Activated gamma-delta T cell treated with anti-CD3 and anti-CD28 coated beads, Interleukin-2, amount 50 U/mL, for 16 hours (primary cell): ENCODE data around the gene ATMIN.
A peak's percentile ranks its signal among the peaks of the same experiment; 100 is the strongest.

Experiments
- DNase-seq: peaks from one replicate; pipeline ENCODE4 v3.0.0-alpha.2; 2020; ENCODE audit warnings: low read depth

Gene ATMIN

DNA sequence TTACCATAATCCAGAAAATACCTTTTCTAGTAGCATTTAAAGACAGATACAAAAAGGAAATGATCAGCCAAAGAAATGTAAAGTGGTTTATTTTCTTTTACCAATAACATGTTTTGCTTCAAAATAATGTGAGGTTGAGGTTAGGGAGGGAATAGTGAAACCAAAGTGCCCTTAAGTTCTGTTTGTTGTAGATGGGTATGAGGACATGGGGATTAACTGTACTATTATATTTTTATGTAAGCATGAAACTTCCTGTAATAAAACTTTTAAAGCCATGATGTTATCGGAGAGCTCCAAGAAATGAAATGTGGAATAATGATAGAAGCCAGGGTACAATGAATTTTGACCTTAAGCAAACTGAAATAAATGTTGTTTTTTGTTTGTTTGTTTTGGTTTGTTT lies 31.5 kb downstream of the ATMIN start:
- DNase-seq: no peak

DNA sequence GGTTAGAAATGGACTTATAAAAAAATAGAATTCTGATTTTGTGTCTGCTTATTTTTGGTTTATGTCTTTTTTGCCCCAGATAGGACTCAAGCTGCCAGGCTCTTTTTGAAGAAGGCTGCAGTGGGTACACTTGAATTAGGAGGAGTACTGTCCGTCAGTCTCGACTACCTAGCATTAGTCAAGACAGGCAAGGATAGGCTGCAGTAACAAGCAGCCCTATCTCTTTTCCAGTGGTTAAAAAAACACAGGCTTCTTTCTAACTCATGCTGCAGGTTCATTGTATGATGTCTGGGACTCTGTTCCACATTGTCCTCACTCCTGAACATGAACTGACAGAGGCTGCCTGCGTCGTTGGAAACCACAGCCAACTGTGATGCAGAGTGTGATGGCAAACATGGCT lies 33.4 kb downstream of the ATMIN start:
- DNase-seq: no peak

DNA sequence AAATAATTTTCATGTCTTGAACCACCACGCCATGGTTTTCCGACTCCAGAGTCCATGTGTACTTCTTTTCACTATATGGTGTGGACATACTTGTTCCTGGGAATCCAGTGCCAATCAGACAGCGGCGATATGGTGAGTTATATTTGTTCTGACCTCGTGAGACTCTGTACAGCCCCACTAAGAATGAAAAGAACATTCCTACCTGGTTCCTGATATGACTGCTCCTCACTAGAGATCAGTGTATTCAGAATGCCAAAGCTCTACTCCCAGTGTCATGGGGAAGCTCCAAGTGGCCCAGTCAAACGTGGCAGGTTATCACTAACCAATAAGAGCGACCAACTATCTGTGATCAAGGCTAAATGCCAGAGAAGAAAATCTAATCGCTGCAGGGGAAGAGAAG lies 35.3 kb downstream of the ATMIN start:
- no peak for DNase-seq

DNA sequence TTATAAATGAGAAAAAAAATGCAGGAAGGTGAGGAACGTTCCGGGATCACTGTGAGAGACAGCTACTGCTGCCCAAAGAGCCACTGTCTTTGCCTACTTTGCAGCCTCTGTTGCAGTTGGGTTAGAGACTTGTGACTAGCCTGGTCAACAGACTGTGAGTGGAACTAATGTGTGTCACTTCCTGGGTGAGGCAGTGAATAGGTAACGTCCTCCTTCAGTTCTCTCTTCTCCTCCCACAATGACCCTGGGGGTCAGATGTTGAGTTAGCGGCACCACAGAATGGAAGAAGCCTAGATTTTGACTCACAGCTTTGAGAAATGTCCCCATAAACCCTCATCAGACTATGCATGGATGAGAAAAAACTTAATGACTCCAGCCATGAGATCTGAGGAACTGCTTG lies 36.2 kb downstream of the ATMIN start:
- DNase-seq: no peak

DNA sequence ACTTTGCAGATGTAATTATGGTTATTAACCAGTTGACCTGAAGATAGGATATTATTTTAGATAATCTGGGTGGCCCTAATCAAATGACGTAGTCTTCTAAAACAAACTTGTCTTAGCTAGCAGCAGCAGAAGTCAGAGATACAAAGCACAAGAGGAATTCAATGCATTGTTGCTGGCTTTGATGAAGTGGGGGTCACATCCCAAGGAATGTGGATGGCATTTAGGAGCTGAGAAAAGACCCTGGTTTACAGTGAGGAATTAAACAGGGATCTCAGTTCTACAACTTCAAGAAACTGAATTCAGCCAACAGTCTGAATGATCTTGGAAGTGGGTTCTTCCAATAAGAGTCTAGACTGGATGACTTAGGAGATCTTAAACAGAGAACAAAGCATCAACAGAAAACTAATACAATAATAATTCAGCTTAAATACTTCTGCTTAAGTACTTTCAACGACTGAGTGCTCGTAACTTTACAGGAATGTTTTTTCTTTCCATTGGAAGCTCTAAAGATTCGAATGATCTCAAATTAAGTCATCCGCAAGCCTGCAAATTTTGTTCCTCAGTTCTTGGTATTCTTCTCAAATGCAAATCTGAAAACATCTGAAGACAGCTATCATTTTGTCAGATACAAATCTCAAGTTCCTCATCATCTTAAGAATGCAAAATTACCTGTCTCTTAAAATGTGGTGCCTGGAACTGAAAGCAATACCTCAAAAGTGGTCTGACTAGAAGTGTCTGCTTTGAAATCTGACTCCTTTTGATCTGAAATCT lies 38.1 kb downstream of the ATMIN start:
- no peak for DNase-seq

DNA sequence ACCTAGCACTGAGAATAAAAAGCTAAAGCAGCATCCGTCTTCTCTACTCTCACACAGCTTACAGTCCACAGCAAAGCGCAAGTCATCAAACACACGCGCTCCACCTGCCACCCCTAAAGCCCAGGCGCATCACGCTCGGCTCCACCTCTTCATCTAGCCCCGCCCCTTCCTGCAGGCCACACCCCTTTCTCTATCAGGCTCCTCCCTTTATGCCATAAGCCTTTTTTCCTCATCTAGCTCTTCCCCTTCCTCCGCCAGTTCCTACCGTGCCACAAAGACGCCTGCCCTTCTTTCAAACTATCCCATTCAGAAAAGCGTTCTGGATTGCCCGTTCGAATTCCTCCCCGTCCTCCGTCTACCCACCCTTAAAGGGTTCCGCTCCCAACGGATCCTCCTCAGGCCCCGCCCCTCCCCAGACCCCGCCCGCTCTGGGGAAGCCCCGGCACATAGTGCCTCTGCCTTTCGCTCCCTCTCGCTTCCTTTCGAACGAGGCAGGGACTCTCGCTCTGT lies 41.0 kb downstream of the ATMIN start:
- peak; percentile 89 for DNase-seq

DNA sequence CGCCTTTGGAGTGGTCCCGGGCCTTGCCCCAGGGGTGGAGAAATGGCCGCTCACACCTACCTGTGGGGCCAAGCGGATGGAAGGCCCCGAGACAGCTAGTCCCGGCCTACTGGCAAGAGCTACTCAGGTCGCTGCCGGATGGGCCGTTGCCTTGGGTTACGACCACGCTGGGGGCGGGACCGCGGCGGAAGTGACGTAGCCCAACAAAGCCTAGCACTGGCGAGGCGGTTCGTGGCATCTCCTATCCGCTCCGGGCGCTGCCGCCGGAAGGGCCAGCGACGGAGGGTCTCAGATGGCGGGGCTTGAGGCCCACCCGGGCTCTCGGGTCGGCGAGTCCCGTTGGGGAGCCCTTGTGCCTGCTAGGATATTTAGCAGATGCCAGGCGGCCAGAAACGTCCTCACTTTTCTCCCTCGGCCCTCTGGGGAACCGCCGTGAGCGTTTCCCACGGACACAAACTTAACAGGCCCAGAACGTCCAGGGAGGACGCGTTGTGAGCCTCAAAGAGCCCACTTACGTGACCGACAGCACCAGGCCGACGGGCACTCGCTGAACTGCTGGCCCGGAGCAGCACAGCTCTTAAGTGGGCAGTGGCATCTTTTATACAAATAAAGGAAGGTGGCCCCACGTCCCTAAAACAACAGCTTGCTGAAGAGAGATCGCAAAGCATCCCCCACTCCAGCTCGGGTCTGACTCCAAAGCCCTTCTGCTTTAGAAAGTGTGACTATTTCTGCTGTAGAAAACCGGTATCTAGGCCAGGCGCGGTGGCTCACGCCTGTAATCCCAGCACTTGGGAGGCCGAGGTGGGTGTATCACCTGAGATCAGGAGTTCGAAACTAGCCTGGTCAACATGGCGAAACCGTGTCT lies 41.7 kb downstream of the ATMIN start, which contains the start of gene C16orf46:
C16orf46 (minus strand) TSS at position 163 of the 865 bp plus-strand sequence. CDS start 13,283 bp downstream, outside the sequence.
- peak; percentile 96 for DNase-seq

DNA sequence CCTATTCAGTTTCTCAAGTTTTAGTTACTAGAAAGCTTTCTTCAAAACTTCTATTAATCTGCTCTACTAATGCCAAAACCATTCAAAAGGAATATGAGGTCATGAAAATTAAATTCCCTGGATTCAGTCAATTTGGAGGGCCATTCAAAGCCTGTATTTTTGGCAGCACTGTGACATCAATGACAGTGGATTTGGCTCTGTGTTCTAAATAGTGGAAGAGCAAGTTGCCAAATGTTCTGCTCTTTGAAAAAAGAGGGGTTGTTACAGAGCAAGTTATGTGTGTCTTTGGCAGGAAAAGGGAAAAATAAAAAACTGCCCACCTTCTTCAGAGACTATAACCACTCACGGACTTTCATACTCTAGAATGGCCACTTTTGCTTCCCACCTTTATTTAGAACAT lies 44.6 kb downstream of the ATMIN start:
- DNase-seq: no peak

DNA sequence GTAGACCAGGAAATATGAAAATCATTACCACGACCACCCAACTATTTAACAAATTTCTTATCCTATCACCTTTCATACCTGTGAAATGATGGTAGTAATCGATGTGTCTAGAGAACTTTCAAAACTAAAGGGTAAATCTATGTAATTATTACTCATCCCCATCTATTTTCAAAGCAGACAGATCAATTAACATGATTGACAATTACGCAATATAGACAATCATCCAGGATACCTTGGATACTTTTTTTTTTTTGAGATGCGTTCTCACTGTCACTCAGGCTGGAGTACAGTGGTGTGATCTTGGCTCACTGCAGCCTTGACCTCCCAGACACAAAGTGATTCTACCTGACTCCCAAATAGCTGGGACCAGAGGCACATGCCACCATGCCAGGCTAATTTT lies 45.4 kb downstream of the ATMIN start:
- no peak for DNase-seq

DNA sequence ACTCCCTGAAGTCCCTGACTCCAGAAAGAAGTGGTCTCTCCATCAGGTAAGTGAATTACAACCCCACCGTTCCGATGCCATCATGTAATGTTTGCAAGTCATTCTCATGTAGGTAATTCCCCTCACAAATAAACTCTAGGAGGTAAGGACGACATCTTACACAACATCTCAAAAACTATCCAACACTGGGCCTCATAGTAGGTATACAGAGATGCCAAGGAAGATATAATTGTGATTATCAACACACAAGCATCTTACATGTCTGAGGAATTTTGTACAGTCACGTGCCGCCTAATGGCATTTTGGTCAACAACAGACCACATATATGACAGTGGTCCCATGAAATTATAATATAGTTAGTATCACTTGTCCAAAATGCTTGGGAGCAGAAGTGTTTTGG lies 53.2 kb downstream of the ATMIN start:
- no peak for DNase-seq

DNA sequence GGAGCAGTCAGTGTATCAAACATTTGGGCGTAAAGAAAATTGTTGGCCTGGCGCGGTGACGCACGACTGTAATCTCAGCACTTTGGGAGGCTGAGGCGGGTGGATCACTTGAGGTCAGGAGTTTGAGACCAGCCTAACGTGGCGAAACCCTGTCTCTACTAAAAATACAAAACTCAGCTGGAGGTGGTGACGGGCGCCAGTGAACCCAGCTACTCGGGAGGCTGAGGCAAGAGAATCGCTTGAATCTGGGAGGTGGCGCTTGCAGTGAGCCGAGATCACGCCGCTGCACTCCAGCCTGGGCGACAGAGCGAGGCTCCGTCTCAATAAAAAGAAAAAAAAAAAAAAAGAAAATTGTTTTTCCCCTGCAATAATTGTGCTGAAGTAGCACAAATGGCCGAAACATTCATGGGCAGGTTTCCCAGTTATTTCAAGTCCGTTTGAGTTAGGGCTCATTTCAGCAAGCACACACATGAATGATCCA lies 59.2 kb downstream of the ATMIN start:
- DNase-seq: no peak

DNA sequence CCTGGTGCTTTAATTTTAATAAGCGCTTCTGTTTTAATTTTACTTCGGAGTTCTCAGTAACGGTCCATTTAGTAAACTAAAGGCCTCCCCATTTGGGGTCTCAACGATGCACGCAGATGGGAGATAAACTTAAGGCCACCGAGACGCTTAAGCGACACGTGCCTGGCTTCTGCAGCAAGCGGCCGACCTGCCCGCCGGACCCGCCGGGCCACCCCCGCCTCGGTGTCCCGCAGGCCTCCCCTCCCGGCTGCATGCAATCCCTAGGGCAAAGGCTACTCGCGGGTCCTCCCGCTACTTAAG lies 60.0 kb downstream of the ATMIN start:
- DNase-seq: no peak

DNA sequence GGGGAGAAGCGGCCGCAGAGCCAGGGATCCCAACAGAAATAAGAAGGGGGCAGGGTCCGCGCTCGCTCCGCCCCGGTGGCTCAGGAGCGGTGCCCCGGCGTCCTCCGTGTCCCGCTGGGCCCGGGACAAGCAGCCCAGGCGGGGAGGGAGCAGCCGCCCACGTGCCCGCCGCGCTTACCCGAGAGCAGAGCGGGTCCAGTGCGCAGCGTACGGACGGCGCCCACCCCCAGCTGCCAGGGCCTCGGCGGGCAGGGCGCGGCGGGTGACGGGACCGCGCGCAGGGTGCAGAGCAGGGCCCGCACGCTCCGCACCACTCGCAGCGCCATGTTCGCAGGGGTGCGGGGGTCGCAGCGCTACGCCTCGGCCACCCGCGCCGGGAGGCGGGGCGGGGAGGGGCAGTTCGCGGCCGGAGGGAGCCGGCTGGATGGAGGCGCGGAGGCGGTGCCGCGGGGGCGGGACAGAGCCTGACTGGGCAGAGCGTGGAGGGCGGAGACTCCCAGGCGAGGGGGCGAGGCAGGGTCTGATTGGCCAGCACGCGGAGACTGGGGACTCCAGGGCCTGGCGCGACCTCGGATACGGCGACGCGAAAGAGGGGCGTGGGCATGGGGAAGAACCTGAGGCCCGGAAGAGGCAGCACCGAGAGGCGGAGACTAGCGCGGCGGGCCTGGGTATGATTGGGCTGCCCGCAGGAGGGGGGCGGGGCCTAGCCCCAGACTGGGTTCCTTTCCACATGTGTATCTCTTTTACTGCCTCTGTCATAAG lies 60.5 kb downstream of the ATMIN start, which contains the start of gene GCSH:
GCSH (minus strand) TSS at position 443 of the 762 bp plus-strand sequence; CDS start at position 326, 117 bp downstream.
- peak; percentile 98 for DNase-seq

DNA sequence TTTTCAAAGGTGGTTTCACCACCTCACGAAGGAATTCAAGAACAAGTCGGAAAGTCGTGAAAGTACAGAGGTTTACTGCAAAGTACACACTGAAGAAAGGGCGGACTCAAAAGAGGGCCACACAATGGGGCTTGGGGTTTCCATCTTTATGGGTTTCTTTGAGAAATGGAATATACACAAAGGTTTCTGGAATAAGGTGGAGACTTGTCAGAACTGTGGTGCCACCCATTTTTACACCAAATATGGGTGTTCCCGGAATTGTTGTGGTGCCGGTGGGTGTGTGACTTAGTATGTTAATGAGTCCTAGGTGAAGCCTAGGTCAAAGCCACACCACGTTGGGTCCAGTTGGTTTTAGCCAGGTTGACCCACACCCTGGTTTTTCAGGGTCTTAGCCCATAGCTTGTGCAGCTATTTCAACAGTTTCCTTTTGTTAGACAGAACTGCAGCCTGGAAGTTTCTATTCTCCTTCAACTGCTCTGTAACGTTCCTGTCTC lies 61.1 kb downstream of the ATMIN start:
- DNase-seq: no peak
